ENCODE measurements around the gene CACNA1C. TPM values are rescaled to one million over a fixed set of nuclear protein-coding genes. Genes with fewer than 3 reads are reported as not detected.
"Not testable (repeated sequence)": the region's sequence is repeated elsewhere in the genome, so short reads cannot be mapped to it uniquely, and the experiment has no call there.

Gene CACNA1C
- total RNA-seq, 8 experiments from 2014 or later: 0.97 to 36.4 (median 5.1) TPM

DNA sequence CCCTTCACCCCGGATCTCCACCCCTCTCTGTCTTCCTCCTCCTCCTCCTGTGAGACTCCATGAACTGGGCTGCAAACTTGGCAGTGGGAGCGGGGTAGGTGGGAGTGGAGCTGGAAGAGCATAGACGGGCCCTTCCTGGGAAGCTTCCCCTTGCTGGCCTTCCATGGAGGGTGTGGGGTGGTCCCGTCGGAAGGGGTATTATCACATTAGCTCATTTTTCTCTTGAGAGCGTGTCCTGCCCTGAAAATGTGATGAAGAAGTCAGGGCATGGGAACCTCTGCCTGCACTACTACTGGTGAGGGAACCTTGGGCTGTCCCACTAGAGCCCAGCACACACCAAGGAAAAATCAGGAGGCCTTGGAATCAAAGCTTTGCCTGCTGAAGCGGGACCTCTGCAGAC is 66.5 kb downstream of the CACNA1C start:
- Histone ChIP-seq H3K4me1 (replicated peaks in 1 of 2) (peaks cover 0 to under 1% of the 10 kb centered on the region in 2 donors), H3K4me3 (no peak overlapping the region), H3K27ac (no peak overlapping the region)
- 17 to 100% (median 76%) methylated on average over 1 to 5 of the region's 7 CpGs; no CpG with 5 or more reads in 4 of the 10 experiments for WGBS, 10 experiments
- ATAC-seq (replicated peaks in 6 of 8): no peak
- in situ Hi-C loops (cut with MboI; ENCODE audit: low pct_unique_long_range_greater_than_20kb in 2 of 9, low sequenced_read_pairs in 9 of 9, unreplicated experiment in 9 of 9): no loop called here

- no peaks in the 10 kb centered on the region for H3K4me1 ChIP-seq (replicated peaks in 1 of 2)
- 69 to 93% (median 81%) methylated on average over 3 to 20 of the region's 20 CpGs; no CpG with 5 or more reads in 1 of the 10 experiments for WGBS, 10 experiments
Measured at GRCh38 chr12:2120982-2121758, 68.4 kb downstream of the CACNA1C start.

GRCh38 chr12:2124466-2125023 is 71.8 kb downstream of the CACNA1C start:
- H3K4me3 ChIP-seq: no peak overlapping the region
- no peaks in the 10 kb centered on the region for H3K4me1 ChIP-seq (replicated peaks in 1 of 2)
- 63 to 90% (median 78%) methylated on average over 2 to 13 of the region's 13 CpGs; no CpG with 5 or more reads in 1 of the 10 experiments for WGBS, 10 experiments
- in situ Hi-C loops (cut with MboI; ENCODE audit: low pct_unique_long_range_greater_than_20kb in 2 of 9, low sequenced_read_pairs in 9 of 9, unreplicated experiment in 9 of 9): no loop called here
- H3K27ac ChIP-seq: no peak overlapping the region
- no peak for ATAC-seq (replicated peaks in 6 of 8)

More at GRCh38 chr12:2120982-2121758, 68.4 kb downstream of the CACNA1C start:
- in situ Hi-C loops (cut with MboI; ENCODE audit: low pct_unique_long_range_greater_than_20kb in 2 of 9, low sequenced_read_pairs in 9 of 9, unreplicated experiment in 9 of 9): no loop called here
- H3K4me3 ChIP-seq: no peak overlapping the region
- no peak overlapping the region for H3K27ac ChIP-seq
- ATAC-seq (replicated peaks in 6 of 8): no peak

DNA sequence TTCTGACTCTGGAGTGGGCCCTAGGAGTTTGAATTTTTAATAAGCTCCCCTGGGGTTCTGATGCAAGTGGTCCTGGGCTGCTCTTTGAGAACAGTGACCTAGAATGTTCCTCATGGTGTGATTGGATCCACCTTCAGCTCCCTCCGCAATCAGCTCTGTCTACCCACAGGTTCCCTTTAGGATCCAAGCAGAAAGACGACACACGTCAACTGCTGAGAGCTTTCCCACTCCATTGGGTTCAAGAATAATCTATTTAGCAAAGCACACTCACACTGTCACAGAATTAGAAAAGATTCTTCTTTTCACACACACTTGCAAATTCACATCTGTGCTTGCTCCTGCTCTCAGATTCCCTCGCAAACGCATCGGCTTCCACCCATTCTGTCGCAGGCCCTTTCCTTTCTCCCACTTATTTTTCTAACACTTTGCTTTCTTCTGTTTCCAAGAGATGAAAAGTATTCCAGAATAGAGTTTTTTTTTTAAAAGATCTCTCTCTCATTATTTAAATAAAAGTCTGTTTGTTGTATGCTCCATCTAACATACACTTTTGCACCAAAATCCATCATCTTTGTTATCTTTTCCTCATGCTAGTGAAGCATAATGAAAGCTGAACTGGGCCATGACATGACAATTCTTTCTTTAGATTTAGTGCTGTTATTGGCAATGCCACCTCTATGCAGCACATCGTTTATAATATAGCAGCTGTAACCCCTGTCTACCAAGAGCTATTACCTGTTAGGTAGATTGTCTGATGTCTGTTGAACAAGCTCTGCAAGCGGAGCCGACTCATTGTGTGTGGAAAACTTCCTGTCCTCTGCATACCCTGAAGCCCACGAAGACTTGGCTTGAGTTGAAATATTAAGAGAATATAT is 73.1 kb downstream of the CACNA1C start:
- in situ Hi-C loops (cut with MboI; ENCODE audit: low pct_unique_long_range_greater_than_20kb in 2 of 9, low sequenced_read_pairs in 9 of 9, unreplicated experiment in 9 of 9): no loop called here
- H3K4me1 ChIP-seq (replicated peaks in 1 of 2): no peaks in the 10 kb centered on the region
- 68 to 100% (median 82%) methylated on average over 2 to 11 of the region's 11 CpGs; no CpG with 5 or more reads in 1 of the 10 experiments for WGBS, 10 experiments
- no peak overlapping the region for H3K4me3 ChIP-seq
- no peak overlapping the region for H3K27ac ChIP-seq
- no peak for ATAC-seq (replicated peaks in 6 of 8)

DNA sequence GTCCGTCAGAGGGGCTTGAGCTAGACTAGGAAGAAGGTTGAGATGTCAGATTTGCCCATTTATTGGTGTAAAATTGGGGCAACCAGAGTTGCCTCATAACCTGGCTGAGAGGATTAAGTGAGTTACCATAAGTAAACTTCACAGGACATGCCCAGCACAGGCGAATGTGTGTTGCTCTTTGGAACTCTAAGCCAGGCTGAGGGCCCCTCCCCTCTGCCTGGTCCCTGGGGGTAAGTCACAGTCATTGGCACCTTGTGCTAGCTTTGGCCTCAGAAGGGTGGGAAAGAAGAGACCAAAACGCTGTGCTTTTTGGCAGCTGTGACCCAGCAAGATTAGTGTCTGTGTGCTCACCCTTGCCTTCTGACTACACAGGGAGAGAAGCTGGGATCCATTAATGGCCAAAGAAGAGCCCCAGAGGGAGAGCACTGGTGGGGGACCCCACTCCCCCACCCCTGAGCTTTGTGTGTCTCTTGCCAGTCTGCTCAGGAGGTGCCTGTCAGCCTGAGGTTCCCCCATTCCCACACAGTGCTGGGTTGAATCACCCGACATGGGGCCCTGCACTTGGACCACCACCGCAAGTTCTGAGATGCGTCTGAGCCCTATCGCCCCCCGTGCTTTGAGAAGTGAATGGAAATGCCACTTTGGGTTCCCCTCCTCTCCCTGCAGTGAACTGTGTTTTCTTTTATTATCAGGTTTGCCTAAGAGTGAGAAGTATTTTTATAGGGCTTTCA is 74.1 kb downstream of the CACNA1C start:
- ATAC-seq (replicated peaks in 6 of 8): no peak
- Histone ChIP-seq H3K4me1 (replicated peaks in 1 of 2) (no peaks in the 10 kb centered on the region), H3K27ac (no peak overlapping the region), H3K4me3 (no peak overlapping the region)
- 50 to 100% (median 85%) methylated on average over 1 to 7 of the region's 8 CpGs; no CpG with 5 or more reads in 2 of the 10 experiments for WGBS, 10 experiments
- in situ Hi-C loops (cut with MboI; ENCODE audit: low pct_unique_long_range_greater_than_20kb in 2 of 9, low sequenced_read_pairs in 9 of 9, unreplicated experiment in 9 of 9): no loop called here

DNA sequence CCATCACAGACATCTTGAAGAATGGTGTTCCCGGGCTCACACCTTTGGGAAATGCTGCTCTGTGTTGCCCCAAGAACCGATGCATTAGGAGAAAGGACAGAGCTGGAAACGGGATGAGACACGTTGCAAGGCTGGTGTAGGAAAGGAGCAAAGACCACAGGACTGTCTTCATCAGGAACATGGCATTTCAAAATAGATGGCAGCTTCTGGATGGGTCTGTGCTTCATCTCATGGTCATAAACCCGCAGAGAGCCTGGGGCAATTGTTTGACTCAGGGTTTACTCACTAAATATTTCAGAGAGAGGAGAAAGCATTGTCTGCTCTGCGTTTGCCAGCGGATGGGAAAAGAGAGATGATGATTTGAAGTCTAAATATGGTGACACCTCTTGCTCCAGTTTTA is 76.3 kb downstream of the CACNA1C start:
- Histone ChIP-seq H3K4me1 (replicated peaks in 1 of 2) (no peaks in the 10 kb centered on the region), H3K27ac (no peak overlapping the region), H3K4me3 (no peak overlapping the region)
- 0 to 100% (median 81%) methylated on average over 1 to 7 of the region's 7 CpGs for WGBS, 10 experiments
- ATAC-seq (replicated peaks in 6 of 8): no peak
- in situ Hi-C loops (cut with MboI; ENCODE audit: low pct_unique_long_range_greater_than_20kb in 2 of 9, low sequenced_read_pairs in 9 of 9, unreplicated experiment in 9 of 9): no loop called here

DNA sequence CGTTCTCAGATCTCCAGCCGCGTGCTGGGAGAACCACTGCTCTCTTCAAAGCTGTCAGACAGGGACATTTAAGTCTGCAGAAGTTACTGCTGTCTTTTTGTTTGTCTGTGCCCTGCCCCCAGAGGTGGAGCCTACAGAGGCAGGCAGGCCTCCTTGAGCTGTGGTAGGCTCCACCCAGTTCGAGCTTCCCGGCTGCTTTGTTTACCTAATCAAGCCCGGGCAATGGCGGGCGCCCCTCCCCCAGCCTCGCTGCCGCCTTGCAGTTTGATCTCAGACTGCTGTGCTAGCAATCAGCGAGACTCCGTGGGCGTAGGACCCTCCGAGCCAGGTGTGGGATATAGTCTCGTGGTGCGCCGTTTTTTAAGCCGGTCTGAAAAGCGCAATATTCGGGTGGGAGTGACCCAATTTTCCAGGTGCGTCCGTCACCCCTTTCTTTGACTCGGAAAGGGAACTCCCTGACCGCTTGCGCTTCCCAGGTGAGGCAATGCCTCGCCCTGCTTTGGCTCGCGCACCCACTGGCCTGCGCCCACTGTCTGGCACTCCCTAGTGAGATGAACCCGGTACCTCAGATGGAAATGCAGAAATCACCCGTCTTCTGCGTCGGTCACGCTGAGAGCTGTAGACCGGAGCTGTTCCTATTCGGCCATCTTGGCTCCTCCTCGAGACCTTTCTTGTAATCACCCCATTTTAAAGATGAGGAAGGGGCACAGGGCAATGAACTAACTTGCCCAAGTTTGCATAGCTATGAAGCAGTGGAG is 83.1 kb downstream of the CACNA1C start:
- 40 to 100% (median 50%) methylated on average over 1 of the region's 37 CpGs; no CpG with 5 or more reads in 7 of the 10 experiments for WGBS, 10 experiments
- peak overlapping the region in 3 of 5 donors; percentile 11 to 19 (median 16) for H3K4me3 ChIP-seq
- ATAC-seq (replicated peaks in 6 of 8); in situ Hi-C loops (cut with MboI; ENCODE audit: low pct_unique_long_range_greater_than_20kb in 2 of 9, low sequenced_read_pairs in 9 of 9, unreplicated experiment in 9 of 9); H3K27ac ChIP-seq; H3K4me1 ChIP-seq (replicated peaks in 1 of 2): not testable (repeated sequence)

DNA sequence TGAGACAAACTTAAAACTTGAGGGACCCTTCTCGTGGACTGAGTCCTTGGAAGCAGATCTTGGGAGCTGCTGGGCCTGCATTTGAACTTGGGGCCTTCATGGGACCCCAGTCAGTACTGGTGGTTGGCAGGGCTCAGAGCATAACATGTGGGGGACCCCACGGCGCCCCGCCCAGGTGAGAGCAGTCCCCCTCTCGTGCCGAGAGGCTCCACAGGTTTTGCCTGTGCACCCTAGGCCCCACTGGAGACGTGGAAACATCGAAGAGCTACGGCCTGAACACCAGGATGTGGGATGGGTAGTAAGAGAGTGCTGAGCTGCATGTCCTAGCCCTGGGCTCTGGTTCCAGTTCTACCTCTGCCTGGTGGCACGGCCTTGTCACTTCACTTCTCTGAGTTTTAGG is 84.1 kb downstream of the CACNA1C start:
- H3K27ac ChIP-seq: no peak overlapping the region

DNA sequence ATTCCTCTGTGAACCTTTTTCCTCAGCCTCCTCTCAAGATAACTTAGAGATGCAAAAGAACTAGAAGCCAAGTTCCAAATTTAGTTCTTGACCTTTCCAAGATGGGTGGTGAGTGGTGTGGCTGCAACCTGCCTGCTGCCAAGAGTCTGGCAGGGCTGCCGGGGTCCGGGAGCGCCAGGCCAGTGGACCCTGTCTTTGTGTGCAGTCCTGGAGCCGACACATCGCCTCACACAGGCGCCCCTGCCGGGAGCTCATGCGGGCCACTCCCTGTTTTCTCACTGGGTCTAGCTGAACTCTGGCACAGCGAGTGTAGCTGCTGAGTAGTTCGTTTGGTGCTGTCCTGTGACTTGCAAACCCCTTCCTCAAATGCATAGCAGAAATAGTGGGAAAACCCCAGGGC is 84.9 kb downstream of the CACNA1C start:
- 6 to 100% (median 80%) methylated on average over 1 to 9 of the region's 10 CpGs; no CpG with 5 or more reads in 5 of the 10 experiments for WGBS, 10 experiments

More for the DNA sequence above, 84.1 kb downstream of the CACNA1C start:
- WGBS, 10 experiments: 93 to 100% (median 97%) methylated on average over 1 to 7 of the region's 10 CpGs; no CpG with 5 or more reads in 6 of the 10 experiments
- in situ Hi-C loops (cut with MboI; ENCODE audit: low pct_unique_long_range_greater_than_20kb in 2 of 9, low sequenced_read_pairs in 9 of 9, unreplicated experiment in 9 of 9): no loop called here
- ATAC-seq (replicated peaks in 6 of 8): no peak
- Histone ChIP-seq H3K4me1 (replicated peaks in 1 of 2) (peaks cover 0 to 8% of the 10 kb centered on the region in 2 donors), H3K4me3 (no peak overlapping the region)

DNA sequence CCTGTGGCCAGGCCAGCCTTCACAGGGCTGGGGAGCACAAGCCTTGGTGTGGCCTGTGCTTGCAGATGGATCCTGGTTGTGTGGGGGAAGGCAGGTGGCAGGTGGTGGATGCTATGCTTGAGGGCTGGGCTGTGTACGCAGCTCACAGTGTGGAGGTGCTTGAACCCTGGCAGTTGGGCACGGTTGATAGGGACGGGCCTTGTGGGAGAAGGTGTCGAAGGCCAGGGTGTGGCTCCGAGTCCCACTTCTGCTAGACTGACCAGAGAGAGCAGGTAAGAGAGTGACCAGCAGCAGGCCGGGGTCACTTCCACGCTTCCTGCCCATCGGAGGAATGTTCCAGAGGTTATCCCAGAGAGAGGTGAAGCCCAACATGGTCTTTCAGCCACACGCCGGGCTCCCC is 85.5 kb downstream of the CACNA1C start:
- in situ Hi-C loops (cut with MboI; ENCODE audit: low pct_unique_long_range_greater_than_20kb in 2 of 9, low sequenced_read_pairs in 9 of 9, unreplicated experiment in 9 of 9): no loop called here
- WGBS, 10 experiments: no CpG with 5 or more reads among the region's 10 CpGs
- Histone ChIP-seq H3K4me3 (no peak overlapping the region), H3K27ac (no peak overlapping the region), H3K4me1 (replicated peaks in 1 of 2) (peaks cover 0 to 8% of the 10 kb centered on the region in 2 donors)
- no peak for ATAC-seq (replicated peaks in 6 of 8)

More for the DNA sequence above, 84.9 kb downstream of the CACNA1C start:
- in situ Hi-C loops (cut with MboI; ENCODE audit: low pct_unique_long_range_greater_than_20kb in 2 of 9, low sequenced_read_pairs in 9 of 9, unreplicated experiment in 9 of 9): no loop called here
- peak in 1 of 8 experiments; percentile 18 for ATAC-seq (replicated peaks in 6 of 8)
- Histone ChIP-seq H3K4me1 (replicated peaks in 1 of 2) (peaks cover 0 to 8% of the 10 kb centered on the region in 2 donors), H3K27ac (no peak overlapping the region), H3K4me3 (no peak overlapping the region)

- 81 to 100% (median 84%) methylated on average over 1 to 6 of the region's 6 CpGs; no CpG with 5 or more reads in 5 of the 10 experiments for WGBS, 10 experiments
- in situ Hi-C loops (cut with MboI; ENCODE audit: low pct_unique_long_range_greater_than_20kb in 2 of 9, low sequenced_read_pairs in 9 of 9, unreplicated experiment in 9 of 9): no loop called here
- Histone ChIP-seq H3K27ac (no peak overlapping the region), H3K4me3 (no peak overlapping the region), H3K4me1 (replicated peaks in 1 of 2) (peaks cover 0 to 8% of the 10 kb centered on the region in 2 donors)
- ATAC-seq (replicated peaks in 6 of 8): no peak
Measured at GRCh38 chr12:2138871-2139308, 86.1 kb downstream of the CACNA1C start.

DNA sequence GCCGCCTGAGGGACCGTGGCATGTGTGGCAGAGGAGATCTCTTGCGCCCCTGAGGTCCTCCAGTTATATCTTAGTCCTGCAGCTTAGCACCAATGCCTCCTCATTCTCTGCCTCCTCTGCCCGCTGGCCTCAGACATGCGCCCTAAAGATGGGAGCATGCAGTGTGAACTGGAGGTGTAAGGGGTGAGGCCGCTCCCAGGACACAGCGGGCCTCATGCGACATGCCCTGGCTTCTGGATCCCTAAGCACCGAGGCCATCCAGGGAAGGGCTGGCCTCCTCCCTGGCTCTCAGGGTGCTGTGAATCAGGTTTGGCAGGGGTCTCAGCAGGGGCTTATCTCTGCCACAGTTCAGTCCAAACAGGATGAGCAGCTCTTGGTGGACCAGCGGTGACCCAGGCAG is 86.9 kb downstream of the CACNA1C start:
- Histone ChIP-seq H3K27ac (no peak overlapping the region), H3K4me3 (no peak overlapping the region), H3K4me1 (replicated peaks in 1 of 2) (peaks cover 0 to 8% of the 10 kb centered on the region in 2 donors)
- ATAC-seq (replicated peaks in 6 of 8): no peak
- WGBS, 10 experiments: no CpG with 5 or more reads among the region's 10 CpGs
- in situ Hi-C loops (cut with MboI; ENCODE audit: low pct_unique_long_range_greater_than_20kb in 2 of 9, low sequenced_read_pairs in 9 of 9, unreplicated experiment in 9 of 9): no loop called here
